Loucy (cell line): ENCODE data around the gene FANK1.

Source experiments
- H2AFZ ChIP-seq: fragments of 200-600 bp; sonication (generic); 2 replicates; pipeline ENCODE4 v1.6.0; 2016; ENCODE audit warnings: antibody characterized with exemption, mild to moderate bottlenecking, low read length, moderate library complexity
- H3F3A ChIP-seq: fragments of 200-600 bp; 2 replicates; pipeline ENCODE4 v1.6.0; 2016; ENCODE audit warnings: antibody characterized with exemption, low read depth, mild to moderate bottlenecking
- H3K27me3 ChIP-seq: fragments of 200-600 bp; sonication (generic); 2 replicates; pipeline ENCODE4 v1.6.1; 2014; ENCODE audit warnings: low read length, mild to moderate bottlenecking; ENCODE audit not compliant: insufficient read depth, poor library complexity, severe bottlenecking
- H3K36me3 ChIP-seq: fragments of 200-600 bp; sonication (generic); 2 replicates; pipeline ENCODE4 v1.6.1; 2016; ENCODE audit warnings: low read length; ENCODE audit not compliant: insufficient read depth
- H3K4me1 ChIP-seq: fragments of 200-600 bp; sonication (generic); 2 replicates; pipeline ENCODE4 v1.5.1; 2014; ENCODE audit warnings: low read length, mild to moderate bottlenecking; ENCODE audit not compliant: insufficient read depth, poor library complexity, severe bottlenecking
- H3K4me2 ChIP-seq: fragments of 200-600 bp; sonication (generic); 2 replicates; pipeline ENCODE4 v1.6.0; 2014; ENCODE audit warnings: antibody characterized with exemption, low read length, low read depth, mild to moderate bottlenecking; ENCODE audit not compliant: poor library complexity, severe bottlenecking
- H3K4me3 ChIP-seq: fragments of 200-600 bp; sonication (generic); 2 replicates; pipeline ENCODE4 v1.5.1; 2014; ENCODE audit warnings: low read length, mild to moderate bottlenecking, mixed read lengths; ENCODE audit not compliant: poor library complexity, severe bottlenecking
- H3K79me2 ChIP-seq: fragments of 200-600 bp; sonication (generic); 2 replicates; pipeline ENCODE4 v1.6.1; 2014; ENCODE audit warnings: low read length; ENCODE audit not compliant: insufficient read depth
- H3K9ac ChIP-seq: fragments of 200-600 bp; sonication (generic); 2 replicates; pipeline ENCODE4 v1.6.0; 2014; ENCODE audit warnings: mild to moderate bottlenecking, low read depth, low read length, moderate library complexity; ENCODE audit not compliant: poor library complexity, severe bottlenecking
- H3K9me2 ChIP-seq: fragments of 200-600 bp; sonication (generic); replicated peaks from 2 replicates; pipeline ENCODE4 v1.6.1; 2016; ENCODE audit warnings: low read depth, low read length, mixed read lengths
- H3K9me3 ChIP-seq: fragments of 200-600 bp; sonication (generic); 2 replicates; pipeline ENCODE4 v1.6.1; 2014; ENCODE audit warnings: mild to moderate bottlenecking, antibody characterized with exemption, low read length, low read depth; ENCODE audit not compliant: insufficient read depth
- H4K20me1 ChIP-seq: fragments of 200-600 bp; sonication (generic); 2 replicates; pipeline ENCODE4 v1.6.0; 2014; ENCODE audit warnings: antibody characterized with exemption, low read length, mild to moderate bottlenecking; ENCODE audit not compliant: insufficient read depth, poor library complexity, severe bottlenecking
- CTCF ChIP-seq: fragments of 200-600 bp; sonication (generic); conservative IDR thresholded peaks from 2 replicates; pipeline ENCODE4 v1.5.1; 2014; ENCODE audit warnings: mild to moderate bottlenecking, antibody characterized with exemption, low read length
- EZH2phosphoT487 ChIP-seq: fragments of 200-600 bp; IDR thresholded peaks from 2 replicates; pipeline ENCODE4 v1.6.1; 2018; ENCODE audit warnings: antibody characterized with exemption, mild to moderate bottlenecking, moderate library complexity, borderline replicate concordance

FANK1 gene

DNA sequence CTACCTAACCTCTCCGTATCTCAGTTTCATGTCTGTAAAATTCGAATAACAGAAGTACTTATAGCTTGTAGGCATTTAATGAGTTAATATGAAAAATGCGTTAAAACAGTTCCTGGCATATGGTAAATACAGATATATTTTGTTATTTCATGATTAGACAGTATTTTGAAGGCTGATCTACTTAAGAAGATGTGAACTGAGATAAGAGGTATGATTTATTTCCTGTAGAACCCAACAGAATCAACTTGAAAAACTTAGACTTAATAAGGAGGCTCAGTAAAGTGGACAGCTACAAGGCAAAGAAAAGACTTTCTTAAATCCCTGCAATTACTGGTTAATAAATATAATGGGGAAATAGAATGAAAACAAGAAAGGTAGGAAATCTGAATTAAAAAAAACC, 103.3 kb downstream of the FANK1 start:
- TF ChIP-seq EZH2phosphoT487: no peak
- no peak for TF ChIP-seq CTCF
- no peak overlapping the region for H3K4me2 ChIP-seq
- no peaks in the 10 kb centered on the region for H4K20me1 ChIP-seq
- H3K9ac ChIP-seq: no peak overlapping the region
- no peaks in the 10 kb centered on the region for H3K36me3 ChIP-seq
- H2AFZ ChIP-seq: no peak overlapping the region
- H3K9me3 ChIP-seq: peaks cover 4% of the 10 kb centered on the region; the same call in 1 of the 2 replicates
- H3K27me3 ChIP-seq: no peaks in the 10 kb centered on the region
- H3K4me1 ChIP-seq: no peaks in the 10 kb centered on the region
- H3K9me2 ChIP-seq: no peaks in the 10 kb centered on the region
- H3F3A ChIP-seq: no peaks in the 10 kb centered on the region
- H3K79me2 ChIP-seq: no peaks in the 10 kb centered on the region
- no peak overlapping the region for H3K4me3 ChIP-seq

GRCh38 chr10:126001576-126001975, 105.2 kb downstream of the FANK1 start:
- no peak overlapping the region for H3K4me2 ChIP-seq
- H3K9me3 ChIP-seq: no peaks in the 10 kb centered on the region
- TF ChIP-seq EZH2phosphoT487 (no peak), CTCF (no peak)

GRCh38 chr10:126004752-126005151, 108.4 kb downstream of the FANK1 start:
- H3F3A ChIP-seq: no peaks in the 10 kb centered on the region
- H3K9me3 ChIP-seq: no peaks in the 10 kb centered on the region
- no peaks in the 10 kb centered on the region for H3K36me3 ChIP-seq
- H3K4me3 ChIP-seq: no peak overlapping the region
- no peak overlapping the region for H2AFZ ChIP-seq
- H3K4me1 ChIP-seq: no peaks in the 10 kb centered on the region
- no peak overlapping the region for H3K4me2 ChIP-seq
- H3K27me3 ChIP-seq: no peaks in the 10 kb centered on the region
- no peak overlapping the region for H3K9ac ChIP-seq
- no peaks in the 10 kb centered on the region for H3K79me2 ChIP-seq
- no peaks in the 10 kb centered on the region for H4K20me1 ChIP-seq
- H3K9me2 ChIP-seq: no peaks in the 10 kb centered on the region
- TF ChIP-seq EZH2phosphoT487 (no peak), CTCF (no peak)

More at GRCh38 chr10:126001576-126001975, 105.2 kb downstream of the FANK1 start:
- Histone ChIP-seq H4K20me1 (no peaks in the 10 kb centered on the region), H3K4me1 (no peaks in the 10 kb centered on the region), H3K4me3 (no peak overlapping the region), H3K36me3 (no peaks in the 10 kb centered on the region), H3K9ac (no peak overlapping the region), H2AFZ (no peak overlapping the region), H3K79me2 (no peaks in the 10 kb centered on the region), H3F3A (no peaks in the 10 kb centered on the region), H3K27me3 (no peaks in the 10 kb centered on the region), H3K9me2 (no peaks in the 10 kb centered on the region)
